GM21515 (cell line): ENCODE data around the gene TOMT.
"Not testable (repeated sequence)": the region's sequence is repeated elsewhere in the genome, so short reads cannot be mapped to it uniquely, and the experiment has no call there.

Source experiments
- ATAC-seq: cut with Tn5 transposase; IDR thresholded peaks from one replicate; pipeline ENCODE4 v1.9.1; 2021; ENCODE audit not compliant: unreplicated experiment

TOMT gene

DNA sequence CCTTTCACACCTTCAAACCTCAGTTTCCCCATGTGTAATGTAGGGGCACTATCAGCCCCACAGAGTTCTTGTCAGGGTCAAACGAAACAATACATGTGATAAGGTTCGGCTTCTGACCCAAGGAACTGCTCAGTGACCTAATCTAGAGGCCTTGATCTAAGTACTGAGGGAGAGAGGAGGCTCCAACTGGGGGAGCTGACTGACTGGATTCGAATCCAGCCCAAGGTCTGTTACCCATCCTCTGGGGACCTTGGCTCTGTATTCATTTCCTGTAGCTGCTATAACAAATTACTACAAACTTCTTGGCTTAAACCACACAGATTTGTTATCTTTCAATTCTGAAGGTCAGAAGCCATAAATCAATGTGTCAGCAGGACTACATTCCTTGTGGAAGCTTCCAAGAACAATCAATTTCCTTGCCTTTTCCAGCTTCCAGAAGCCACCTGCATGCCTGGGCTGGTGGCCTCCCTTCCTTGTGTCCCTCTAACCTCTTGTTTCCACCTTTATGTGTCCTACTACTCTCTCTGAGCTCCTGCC is 17.5 kb downstream of the TOMT start:
- ATAC-seq: no peak

GRCh38 chr11:72124046-72124445 is 18.3 kb downstream of the TOMT start:
- ATAC-seq: no peak

- ATAC-seq: no peak
These were observed 20.2 kb downstream of the TOMT start for GRCh38 chr11:72125956-72126355.

GRCh38 chr11:72127923-72128322 is 22.2 kb downstream of the TOMT start:
- no peak for ATAC-seq

- no peak for ATAC-seq
These were observed 23.7 kb downstream of the TOMT start for GRCh38 chr11:72129381-72129780.

- ATAC-seq: no peak
These were observed 26.9 kb downstream of the TOMT start for GRCh38 chr11:72132646-72133045.

- ATAC-seq: not testable (repeated sequence)
These were observed 29.7 kb downstream of the TOMT start, which contains the start of gene FOLR3 for GRCh38 chr11:72135473-72135872. Gene FOLR3, plus strand, starts transcription at chr11:72135725. Its CDS starts 228 bp downstream, at chr11:72135953.

- ATAC-seq: no peak
These were observed 30.4 kb downstream of the TOMT start for GRCh38 chr11:72135891-72136683.

GRCh38 chr11:72136684-72137262 is 31.0 kb downstream of the TOMT start:
- no peak for ATAC-seq

DNA sequence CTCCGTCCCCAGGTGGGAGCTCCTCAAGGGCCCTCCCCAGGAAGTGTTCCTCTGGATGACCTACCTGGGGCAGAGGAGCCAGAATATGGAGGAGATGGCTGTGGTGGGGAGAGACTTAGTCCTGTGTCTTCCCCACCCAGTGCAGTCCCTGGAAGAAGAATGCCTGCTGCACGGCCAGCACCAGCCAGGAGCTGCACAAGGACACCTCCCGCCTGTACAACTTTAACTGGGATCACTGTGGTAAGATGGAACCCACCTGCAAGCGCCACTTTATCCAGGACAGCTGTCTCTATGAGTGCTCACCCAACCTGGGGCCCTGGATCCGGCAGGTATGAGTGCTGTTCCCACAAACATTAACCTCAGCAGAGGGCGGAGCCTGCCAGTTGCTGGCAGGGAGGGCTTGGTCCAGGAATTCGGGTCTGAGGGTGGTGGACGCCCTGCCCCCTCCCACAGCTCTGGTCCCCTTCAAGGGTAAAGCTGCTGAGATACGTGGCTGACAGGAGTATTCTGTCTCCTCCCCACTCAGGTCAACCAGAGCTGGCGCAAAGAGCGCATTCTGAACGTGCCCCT is 33.2 kb downstream of the TOMT start:
- no peak for ATAC-seq

DNA sequence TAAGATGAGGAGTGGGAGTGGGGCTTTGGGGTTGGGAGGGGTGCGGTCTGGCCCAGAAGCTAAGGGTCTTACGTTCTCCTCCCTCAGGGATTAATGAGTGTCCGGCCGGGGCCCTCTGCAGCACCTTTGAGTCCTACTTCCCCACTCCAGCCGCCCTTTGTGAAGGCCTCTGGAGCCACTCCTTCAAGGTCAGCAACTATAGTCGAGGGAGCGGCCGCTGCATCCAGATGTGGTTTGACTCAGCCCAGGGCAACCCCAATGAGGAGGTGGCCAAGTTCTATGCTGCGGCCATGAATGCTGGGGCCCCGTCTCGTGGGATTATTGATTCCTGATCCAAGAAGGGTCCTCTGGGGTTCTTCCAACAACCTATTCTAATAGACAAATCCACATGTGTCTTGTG is 33.8 kb downstream of the TOMT start:
- ATAC-seq: no peak

- no peak for ATAC-seq
These were observed 34.9 kb downstream of the TOMT start for GRCh38 chr11:72140661-72141060.

- no peak for ATAC-seq
These were observed 35.3 kb downstream of the TOMT start for GRCh38 chr11:72141066-72141465.

DNA sequence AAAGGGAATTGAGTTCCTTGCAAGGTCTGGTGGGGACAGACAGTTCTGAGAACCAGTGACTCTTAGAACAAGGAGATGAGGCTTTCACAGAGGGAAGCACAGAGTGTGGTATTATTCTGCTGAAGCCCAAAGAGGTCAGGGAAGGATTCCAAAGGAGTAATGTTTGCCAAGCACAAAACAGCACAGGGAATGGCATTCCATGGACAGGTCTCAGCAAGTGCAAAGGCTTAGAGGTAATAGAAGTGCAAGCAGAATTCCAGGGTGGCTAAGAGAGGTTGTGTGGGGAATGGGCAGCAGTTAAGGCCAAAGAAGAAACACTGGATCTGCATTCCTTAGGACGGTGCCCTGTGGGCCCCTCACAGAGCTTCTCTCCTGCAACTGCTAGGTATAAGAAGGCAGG is 36.4 kb downstream of the TOMT start:
- not testable (repeated sequence) for ATAC-seq

DNA sequence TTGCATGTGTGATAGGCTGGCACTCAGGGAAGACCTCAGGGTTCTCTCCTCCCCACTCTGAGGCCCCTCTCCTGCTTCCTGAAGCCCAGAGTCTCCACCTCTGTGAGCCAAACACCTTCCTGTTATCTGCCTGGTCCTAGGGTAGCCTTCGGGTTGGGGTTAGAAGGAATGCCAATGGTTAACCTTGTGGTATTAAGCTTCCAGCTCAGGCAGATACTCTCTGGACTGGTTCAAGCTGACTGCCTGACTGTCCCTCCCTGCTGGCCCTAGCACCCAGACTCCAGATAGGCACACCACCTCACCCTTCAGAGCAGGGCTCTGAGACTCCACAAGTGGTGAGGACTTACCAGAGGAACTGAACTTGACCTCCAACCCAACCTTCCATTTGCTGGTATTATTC is 36.8 kb downstream of the TOMT start:
- not testable (repeated sequence) for ATAC-seq

DNA sequence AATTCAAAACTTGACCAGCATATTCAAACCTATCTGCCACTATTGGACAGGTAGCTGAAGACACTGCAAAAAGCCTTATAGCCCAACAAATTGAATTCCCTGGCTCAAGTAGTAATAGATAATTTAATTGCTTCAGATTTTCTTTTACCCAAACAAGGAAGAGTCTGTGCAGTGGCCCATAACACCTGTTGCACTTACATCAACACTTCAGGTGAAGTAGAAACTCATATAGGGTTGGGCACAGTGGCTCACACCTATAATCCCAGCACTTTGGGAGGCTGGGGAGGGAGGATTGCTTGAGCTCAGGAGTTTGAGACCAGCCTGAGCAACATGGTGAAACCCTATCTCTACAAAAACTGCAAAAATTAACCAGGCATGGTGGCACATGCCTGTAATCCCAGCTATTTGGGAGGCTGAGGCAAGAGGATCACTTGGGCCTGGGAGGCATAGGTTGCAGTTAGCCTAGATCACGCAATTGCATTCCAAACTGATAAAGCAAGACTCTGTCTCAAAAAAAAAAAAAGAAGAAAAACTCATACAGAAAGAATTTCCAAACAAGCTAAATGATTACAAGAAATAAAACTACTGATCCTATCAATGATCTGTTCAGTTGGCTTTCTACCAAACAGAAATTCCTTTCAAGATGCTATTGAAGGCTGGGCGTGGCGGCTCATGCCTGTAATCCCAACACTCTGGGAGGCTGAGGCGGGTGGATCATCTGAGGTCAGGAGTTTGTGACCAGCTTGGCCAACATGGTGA is 39.3 kb downstream of the TOMT start:
- ATAC-seq: no peak

DNA sequence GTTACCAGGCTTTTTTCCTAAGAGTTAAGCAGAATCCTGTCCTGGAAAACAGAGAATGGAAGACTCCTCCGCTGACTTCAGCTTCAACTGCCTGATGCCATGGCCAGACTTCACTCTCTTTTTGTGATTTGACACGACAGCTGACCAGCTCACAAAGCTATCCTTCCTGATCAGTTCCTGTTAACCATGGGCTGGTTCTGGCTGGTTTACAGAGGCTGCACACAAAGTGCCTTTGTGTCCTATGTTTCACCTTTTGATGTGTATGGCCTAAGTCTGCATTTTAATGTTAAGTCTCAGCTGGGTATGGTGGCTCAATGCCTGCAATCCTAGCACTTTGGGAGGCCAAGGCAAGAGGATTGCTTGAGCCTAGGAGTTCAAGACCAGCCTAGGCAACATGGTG is 40.9 kb downstream of the TOMT start:
- ATAC-seq: no peak

GRCh38 chr11:72150882-72151281 is 45.2 kb downstream of the TOMT start:
- no peak for ATAC-seq

GRCh38 chr11:72153874-72154273 is 48.1 kb downstream of the TOMT start:
- ATAC-seq: not testable (repeated sequence)

DNA sequence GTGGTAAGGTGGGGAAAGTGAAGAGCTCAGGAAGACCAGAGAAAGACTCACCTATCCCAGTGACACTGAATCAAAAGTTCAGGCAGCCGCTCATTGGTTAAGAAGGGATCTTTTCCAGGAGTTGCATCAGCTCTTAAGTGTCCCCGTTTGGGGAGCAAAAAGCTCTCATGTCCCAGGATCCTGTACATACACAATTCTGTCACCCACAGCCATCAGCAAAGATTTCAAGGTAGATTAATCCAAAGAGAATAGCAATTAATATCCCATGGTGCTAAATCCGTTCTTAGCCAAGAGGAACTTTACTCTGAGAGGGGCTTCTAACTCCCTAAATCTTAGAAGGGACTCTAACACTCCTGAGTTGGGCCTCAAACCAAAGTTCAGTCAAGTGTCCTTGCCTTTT is 49.1 kb downstream of the TOMT start:
- no peak for ATAC-seq

- no peak for ATAC-seq
These were observed 50.0 kb downstream of the TOMT start for GRCh38 chr11:72155751-72156150.
